Measurements from ENCODE around the gene WDR36.

Gene WDR36

DNA sequence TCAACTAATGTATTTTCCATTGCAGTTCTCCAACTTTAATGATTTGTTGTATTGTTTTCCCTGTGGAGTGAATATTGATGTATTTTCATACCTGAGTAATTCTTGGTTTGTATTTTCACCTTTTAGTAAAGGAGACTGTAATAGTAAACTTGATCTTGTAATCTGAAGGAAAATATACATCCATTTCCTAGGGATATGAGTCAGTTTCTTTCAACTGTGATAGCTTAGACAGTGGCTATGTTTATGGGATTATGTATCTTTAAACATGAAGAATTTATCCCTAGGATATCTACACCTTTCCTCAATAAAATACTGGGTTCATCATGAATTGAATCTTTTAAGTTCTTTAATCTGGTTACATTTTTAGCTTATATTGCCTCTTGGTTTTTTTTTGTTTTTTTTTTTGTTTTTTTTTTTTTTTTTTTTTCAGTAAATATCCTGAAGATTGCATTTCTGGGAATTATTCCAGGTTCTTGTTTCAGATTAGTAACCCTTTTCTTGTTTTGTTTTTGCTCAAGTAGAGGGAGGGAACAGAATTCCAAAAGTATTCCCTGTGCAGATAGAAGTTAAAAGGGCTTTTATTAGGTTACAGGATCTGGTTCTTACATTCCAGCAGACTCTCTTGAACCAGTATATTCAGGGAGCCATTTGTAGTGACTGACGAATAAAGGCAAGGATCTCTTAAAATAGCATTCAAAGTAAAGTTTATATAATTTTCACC, 7.1 kb downstream of the WDR36 start:
- no peak overlapping the region for H3K4me3 ChIP-seq (ENCODE audit: low read depth, low read length)
- TF ChIP-seq, protein P1, sequence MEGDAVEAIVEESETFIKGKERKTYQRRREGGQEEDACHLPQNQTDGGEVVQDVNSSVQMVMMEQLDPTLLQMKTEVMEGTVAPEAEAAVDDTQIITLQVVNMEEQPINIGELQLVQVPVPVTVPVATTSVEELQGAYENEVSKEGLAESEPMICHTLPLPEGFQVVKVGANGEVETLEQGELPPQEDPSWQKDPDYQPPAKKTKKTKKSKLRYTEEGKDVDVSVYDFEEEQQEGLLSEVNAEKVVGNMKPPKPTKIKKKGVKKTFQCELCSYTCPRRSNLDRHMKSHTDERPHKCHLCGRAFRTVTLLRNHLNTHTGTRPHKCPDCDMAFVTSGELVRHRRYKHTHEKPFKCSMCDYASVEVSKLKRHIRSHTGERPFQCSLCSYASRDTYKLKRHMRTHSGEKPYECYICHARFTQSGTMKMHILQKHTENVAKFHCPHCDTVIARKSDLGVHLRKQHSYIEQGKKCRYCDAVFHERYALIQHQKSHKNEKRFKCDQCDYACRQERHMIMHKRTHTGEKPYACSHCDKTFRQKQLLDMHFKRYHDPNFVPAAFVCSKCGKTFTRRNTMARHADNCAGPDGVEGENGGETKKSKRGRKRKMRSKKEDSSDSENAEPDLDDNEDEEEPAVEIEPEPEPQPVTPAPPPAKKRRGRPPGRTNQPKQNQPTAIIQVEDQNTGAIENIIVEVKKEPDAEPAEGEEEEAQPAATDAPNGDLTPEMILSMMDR (IDR thresholded peaks at IDR 0.05; ENCODE audit: control insufficient read depth, extremely low read depth, insufficient read depth) = no peak
- DNase-seq (ENCODE audit: low read depth) = no peak

DNA sequence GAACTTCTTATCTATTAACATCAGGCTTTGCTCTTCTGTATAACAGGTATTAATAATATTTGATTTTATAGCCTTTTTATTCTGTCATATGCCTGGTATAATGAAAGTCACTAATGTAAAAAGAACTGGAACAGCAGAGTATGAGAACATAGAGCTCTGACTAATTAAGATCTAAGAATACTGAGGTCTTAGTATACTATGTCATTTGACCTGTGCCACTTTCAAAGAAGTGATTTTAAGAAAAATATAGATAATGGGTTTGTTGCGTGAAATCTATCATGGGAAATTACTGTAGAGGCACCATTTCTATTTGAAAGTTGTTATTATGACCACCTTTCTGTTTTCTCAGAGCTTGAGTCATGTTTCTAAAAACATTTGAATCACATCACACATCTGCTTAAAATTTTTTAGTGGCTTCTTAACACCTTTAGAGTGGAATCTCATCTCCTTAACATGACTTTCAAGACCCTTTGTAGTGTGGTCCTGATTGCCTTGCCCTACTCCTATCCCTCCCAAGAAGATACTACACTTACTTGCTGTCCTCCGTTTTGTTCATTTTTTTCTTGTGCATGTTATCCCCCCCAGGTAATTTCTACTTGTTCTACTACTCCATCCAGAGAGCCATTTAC, 14.3 kb downstream of the WDR36 start:
- no peak for DNase-seq (ENCODE audit: low read depth)
- TF ChIP-seq, protein P1 (IDR thresholded peaks at IDR 0.05; ENCODE audit: control insufficient read depth, extremely low read depth, insufficient read depth) = no peak
- H3K4me3 ChIP-seq (ENCODE audit: low read depth, low read length) = no peak overlapping the region

DNA sequence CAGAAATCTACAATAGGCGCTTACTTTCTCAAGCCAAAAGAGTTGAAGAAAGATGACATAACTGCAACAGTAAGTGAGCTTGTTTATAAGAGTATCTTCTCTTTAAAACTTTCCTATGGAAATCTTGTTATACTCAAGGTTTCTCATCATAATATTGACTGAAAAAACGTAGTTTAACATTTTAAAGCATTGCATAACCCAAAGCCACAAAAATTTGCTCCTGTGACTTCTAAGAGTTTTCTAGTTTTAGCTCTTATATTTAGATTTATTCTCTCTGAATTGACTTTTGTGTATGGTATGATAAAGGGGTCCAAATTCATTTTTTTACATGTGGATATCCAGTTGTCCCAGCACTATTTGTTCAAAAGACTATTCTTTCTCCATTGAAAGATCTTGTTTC, 15.2 kb downstream of the WDR36 start:
- TF ChIP-seq, protein P1 (IDR thresholded peaks at IDR 0.05; ENCODE audit: control insufficient read depth, extremely low read depth, insufficient read depth) = no peak
- H3K4me3 ChIP-seq (ENCODE audit: low read depth, low read length) = no peak overlapping the region
- DNase-seq (ENCODE audit: low read depth) = no peak

DNA sequence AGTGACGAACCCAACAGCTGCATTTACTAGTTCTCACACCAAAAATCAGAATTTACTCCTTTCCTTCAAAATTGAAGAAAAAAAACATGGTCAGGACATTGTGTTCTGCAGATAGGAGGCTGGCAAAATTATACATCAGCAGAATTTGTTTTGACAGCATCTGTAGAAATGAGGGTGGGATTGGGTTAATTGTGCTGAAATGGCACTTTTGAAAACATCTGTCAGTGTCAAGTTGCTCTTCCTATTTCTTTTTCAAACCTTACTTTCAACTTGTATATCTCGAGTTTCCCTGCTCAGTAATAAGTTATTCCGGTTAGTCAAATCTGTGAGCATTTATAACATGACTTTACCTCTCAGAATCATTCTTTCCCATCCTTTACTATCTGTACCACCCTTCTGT, 19.8 kb downstream of the WDR36 start:
- TF ChIP-seq, protein P1 (IDR thresholded peaks at IDR 0.05; ENCODE audit: control insufficient read depth, extremely low read depth, insufficient read depth) = no peak
- no peak overlapping the region for H3K4me3 ChIP-seq (ENCODE audit: low read depth, low read length)
- DNase-seq (ENCODE audit: low read depth) = no peak

DNA sequence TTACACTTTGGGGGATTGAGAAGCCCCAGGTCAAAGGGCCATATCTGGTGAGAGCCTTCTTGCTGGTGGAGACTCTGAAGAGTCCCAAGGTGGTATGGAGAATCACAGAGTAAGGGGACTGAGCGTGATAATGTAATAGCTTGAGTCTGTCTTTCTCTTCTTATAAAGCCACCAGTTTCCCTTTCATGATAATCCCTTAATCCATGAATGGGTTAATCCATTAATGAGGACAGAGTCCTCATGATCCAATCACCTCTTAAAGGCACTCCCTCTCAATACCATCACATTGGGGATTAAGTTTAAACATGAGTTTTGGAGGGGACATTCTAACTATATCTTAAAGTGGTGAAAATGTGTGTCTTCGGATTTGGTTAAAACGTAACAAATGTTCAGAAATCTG, 21.5 kb downstream of the WDR36 start:
- no peak overlapping the region for H3K4me3 ChIP-seq (ENCODE audit: low read depth, low read length)
- no peak for DNase-seq (ENCODE audit: low read depth)
- TF ChIP-seq, protein P1 (IDR thresholded peaks at IDR 0.05; ENCODE audit: control insufficient read depth, extremely low read depth, insufficient read depth) = no peak

DNA sequence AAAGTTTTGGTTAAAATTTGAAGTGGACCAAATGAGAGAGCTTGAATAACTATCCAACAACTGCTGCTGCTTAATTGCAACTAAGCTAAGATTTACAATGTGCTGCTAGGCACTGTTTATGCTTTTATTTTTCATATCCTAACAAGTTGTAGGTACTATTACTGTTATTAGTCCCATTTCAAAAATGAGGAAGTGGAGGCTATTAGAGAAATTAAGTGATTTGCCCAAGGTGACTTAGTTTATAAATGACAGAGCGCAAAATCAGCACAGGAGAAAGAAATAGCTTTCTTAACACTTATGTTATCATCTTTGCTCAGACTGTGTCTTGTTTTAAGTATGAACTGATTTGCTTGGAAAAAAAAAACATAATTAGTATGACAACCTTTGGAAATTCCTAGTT, 23.1 kb downstream of the WDR36 start:
- DNase-seq (ENCODE audit: low read depth) = no peak
- TF ChIP-seq, protein P1 (IDR thresholded peaks at IDR 0.05; ENCODE audit: control insufficient read depth, extremely low read depth, insufficient read depth) = no peak
- no peak overlapping the region for H3K4me3 ChIP-seq (ENCODE audit: low read depth, low read length)

Data from LNCaP clone FGC (cell line).